Measurements from ENCODE around the gene ATOH8.
A peak's percentile ranks its signal among the peaks of the same experiment; 100 is the strongest.

Gene ATOH8

DNA sequence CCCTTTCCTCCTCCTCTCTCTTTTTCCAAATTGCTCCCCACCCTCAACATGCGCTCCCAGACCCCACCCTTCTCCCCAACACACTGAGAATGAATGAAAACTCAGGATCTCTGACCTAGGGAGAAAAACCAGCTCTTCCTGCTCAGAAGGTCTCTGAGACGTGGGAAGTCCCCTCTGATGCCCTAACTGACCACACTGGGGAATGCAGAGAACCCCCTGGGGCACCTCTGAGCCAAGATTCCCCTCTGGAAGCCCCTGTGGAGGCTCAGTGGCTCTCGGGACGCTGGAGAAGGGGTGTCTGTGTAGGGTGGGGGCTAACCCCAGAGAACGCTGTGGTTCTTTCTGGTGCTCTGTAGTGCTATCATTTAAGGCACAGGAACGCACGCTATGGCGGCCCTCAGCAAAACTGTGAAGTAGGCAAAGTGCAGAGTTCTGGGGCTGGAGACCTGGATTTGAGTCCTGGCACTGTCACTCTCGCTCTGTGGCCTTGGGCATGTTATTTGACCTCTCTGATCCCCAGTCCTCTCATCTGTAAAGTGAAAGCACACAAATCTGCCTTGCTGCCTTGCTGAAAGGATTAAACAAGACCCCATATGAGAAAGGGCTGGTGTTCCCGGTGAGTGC lies 17.1 kb downstream of the ATOH8 start:
- DNase-seq (ENCODE audit: low spot score): no peak

DNA sequence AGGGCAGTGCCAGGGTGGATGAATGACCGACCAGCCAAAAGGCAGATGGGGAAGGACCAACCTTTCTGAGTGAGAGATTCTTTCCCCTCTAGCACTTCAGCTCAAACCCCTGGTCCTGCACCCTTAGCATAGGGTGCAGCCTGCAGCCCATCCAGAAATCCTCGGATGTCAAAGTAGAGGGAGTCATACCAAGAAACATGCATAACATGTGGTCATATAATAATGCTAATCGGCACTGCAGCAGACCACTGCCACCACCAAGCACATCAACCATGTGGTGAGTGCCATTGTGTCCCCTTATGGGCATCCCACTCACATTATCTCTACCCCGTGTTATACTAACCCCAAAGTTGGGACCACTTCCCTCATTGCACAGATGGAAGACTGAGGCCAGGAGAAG lies 17.7 kb downstream of the ATOH8 start:
- no peak for DNase-seq (ENCODE audit: low spot score)

DNA sequence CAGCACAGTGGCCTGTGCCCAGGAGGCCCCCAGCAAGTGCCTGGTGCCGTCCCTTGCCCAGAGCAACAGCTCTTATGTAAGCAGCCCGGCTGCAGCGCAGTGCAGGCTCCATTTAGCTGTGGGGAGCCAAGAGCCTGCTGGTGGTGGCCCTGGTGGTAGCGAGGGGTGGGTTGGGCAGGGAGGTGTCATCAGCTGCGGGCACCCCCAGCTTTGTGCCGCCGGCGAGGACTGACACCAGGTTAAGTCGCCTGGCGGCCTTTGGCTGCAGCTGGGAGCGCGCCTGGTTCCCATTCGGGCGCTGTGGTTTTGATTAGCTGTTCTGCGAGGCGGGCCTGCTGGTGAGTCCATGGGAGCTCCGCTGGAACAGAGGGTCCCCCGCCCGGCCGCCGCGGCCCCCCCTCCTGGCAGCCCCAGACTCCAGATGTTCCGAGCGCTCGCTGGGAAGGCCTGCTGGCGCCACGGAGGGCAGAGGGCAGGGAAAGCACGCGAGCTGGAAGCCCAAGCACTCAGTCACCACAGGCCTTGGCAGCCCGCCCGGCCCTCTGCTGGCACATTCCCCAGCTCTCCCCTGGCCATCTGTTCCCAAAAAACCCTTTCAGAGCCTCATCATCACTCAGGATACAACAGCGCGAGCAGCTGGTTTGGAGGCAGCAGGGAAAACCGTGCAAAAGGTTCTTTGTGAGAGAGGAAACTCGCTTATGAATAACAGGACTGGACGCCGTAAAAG lies 18.4 kb downstream of the ATOH8 start:
- DNase-seq (ENCODE audit: low spot score): peak; percentile 92

DNA sequence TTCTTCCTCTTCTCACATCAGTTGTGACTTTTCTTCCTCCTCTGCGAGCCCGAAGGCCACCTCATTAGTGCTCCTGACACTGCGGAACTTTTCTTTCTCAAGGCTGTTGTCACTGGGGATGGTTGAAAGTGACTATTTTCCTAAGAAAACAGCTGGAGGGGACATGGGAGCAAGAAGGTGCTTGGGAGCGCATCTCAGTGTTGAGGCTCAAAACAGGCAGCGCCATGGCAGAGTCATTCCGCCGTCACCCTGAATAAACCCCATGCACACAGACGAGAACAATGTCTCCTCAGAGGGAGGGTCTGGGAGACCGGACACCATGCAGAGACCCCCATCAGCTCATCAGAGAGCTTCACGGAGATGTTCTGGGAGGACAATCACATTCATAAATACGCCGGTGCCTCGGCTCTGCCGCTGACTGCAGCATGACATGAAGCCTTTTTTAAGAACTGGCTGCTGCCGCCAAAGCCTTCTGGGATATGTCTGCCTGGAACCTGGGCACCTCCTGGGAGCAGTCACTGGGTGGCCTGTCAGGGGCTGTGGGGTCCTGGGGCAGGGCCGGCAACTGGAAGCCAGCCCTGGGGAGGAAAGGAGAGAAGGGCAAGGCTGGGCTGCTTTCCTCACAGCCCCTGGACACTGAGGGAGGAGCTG lies 19.2 kb downstream of the ATOH8 start:
- no peak for DNase-seq (ENCODE audit: low spot score)

DNA sequence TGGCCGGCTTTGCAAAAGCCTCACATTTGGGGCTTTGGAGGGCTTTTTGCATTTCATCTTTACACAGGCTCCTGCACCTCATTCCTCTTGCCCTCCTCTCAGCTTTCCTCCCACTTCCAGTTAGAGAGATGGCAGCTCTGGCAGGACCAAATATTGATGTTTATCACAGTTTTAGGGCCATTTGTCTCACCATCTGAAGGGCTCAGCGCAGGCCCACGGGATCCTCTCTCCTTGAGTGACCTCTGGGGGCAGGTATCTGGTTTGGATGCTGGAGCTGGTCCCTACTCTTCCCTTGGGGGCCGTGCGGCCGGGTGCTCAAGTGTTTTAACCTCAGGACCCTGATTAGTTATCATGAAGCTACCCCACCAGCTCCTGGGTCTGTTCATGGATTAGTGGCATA lies 19.9 kb downstream of the ATOH8 start:
- no peak for DNase-seq (ENCODE audit: low spot score)

DNA sequence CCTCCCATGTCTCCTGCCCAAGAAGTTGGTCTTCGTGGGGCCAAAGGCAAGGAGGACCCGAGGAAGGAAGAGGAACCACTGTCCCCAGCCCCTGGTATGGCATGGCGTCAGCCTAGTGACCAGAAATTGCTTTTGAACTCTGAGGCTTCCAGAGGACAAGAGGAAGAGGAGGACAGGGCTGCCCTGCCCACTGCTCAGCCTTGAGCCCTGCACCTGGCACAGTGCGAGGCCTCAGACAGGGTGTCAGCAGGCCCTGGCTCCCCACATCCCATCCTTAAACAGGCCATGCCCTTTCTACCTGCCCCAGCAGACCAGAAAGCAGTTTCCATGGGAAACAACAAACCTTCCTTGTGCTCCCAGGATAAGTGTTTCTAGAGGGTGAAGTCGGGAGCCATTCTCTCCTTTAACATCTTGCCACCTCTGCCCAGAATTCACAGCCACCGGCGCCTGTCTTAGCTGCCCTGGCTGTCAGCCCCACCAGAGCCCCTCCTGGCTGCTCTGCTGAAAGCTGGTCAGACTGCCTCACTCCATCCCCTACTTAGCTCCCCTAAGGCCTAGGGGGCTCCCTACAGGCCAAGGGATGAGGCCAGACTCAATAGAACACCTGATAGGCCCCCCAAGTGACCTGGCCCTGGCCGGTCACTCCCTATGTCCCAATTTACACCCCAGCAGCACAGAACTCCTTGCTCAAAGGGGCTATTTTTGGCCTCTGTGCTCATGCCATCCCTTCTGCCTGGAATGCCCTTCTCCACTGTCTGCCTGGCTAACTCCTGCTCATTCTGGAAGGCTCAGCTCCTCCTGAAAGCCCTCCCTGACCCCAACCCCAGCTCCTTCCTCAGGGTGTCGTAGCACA lies 20.6 kb downstream of the ATOH8 start:
- DNase-seq (ENCODE audit: low spot score): no peak

DNA sequence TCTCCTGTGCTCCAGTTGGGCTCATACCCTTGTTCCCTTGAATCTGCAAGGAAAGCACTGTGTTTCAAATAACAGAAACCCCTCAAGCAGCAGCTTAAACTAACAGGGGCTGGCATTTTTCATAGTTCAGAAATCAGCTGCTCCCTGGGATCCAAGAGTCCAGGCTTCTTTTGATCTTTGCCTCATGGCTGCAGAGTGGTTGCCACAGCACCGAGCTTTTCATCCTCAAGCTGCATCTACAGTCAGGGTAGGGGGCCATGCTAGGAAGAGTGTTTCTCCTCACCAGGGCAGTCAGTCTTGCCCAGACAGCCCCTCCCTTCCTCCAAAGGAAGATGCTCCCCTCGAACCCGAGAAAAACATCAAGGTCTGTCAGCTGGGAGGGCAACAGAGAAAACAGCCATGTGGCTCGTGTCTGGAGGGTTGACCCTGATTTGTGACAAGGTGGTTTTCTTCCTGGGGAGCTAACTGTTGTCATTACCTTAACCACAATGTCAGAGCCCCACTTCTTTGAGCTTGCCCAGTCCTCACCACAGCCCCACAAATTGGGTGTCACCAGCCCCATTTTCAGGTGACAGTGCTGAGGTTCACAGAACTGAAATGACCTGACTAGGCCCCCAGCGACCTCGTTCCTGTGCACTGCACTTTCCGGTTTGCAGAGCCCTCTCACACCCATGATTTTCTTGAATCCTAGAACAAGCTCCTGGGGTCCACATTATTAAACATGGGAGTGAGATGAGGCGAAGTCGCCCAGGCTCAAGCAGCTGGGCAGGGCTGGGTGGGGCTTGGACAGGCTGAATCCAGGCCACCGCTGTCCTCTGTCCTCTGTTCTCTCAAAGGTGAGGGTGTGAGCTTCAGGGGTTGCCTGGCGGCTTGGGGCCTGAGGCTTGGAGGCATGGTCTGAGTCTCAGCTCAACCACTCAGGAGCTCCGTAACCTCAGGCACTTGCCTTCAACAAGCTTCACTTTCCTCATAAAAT lies 21.9 kb downstream of the ATOH8 start:
- no peak for DNase-seq (ENCODE audit: low spot score)

DNA sequence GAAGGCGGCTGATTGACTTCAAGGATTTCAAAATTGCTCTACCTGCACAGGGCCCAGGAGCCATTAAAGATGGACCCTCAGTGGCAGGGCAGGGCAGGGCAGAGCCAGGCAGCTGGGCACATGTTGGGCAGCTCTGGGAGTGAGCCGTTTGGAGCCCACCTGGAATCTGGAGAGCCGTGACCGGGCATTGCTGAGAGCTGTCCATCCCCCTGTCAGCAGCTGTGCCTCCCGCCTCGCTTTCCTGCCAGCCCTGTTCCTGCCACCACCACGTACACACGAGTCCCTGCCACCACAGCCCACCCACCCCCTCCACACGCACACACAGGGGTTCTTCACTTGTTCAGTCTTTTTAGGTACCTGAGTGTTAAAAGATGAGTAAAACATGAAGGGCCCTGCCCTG lies 22.9 kb downstream of the ATOH8 start:
- no peak for DNase-seq (ENCODE audit: low spot score)

DNA sequence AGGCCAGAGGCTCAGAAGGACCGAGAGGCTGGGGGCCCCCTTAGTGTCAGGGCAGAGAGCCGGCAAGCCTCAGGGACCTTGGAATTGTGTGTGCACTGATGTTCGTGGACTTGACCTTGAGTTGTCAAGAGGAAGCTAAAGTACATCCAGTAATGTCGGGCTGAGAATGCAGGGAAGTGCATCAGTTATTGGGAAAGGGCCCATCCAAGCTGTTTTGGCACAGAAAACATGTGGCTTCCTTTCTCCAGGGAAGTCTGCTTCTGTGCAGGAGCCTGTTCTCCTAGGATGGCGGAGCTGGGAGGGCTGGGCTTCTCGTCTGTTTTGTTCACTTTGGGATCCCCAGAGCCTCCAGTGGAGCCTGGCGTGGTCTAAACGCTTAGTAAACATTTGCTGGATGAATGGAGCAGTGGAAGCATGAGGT lies 23.7 kb downstream of the ATOH8 start:
- DNase-seq (ENCODE audit: low spot score): no peak

DNA sequence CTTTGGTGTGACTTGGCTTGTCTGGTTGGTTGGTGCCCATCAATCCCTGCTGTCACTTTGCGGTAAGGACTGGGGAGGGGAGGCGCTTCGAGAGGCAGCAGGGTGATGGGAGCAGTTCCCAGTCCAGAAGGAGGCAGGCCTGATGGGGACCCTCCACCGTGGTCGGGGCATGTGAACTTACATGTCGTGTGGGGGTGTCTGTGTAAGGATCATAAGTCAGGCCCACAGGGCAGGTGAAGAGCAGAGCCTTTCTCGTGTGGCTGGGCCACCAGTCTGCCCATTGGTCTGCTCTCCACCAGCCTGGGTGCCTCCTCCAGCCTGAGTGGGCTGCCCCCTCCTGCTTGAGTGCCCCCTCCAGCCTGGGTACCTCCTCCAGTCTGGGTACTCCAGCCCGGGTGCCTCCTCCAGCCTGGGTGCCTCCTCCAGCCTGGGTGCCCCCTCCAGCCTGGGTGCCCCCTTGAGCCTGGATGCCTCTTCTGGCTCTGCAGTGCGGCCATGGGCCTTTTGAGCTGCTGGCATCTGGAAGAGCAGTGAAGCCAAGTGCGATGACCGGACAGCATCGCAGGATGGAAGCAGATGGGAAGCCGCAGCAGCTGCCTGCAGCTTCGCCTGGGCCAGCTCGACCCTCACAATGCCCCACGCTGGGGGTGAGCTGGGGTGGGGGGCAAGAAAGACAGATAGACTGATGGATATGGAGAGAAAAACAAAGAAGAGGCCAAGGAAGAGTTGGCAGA lies 25.0 kb downstream of the ATOH8 start:
- DNase-seq (ENCODE audit: low spot score): no peak

DNA sequence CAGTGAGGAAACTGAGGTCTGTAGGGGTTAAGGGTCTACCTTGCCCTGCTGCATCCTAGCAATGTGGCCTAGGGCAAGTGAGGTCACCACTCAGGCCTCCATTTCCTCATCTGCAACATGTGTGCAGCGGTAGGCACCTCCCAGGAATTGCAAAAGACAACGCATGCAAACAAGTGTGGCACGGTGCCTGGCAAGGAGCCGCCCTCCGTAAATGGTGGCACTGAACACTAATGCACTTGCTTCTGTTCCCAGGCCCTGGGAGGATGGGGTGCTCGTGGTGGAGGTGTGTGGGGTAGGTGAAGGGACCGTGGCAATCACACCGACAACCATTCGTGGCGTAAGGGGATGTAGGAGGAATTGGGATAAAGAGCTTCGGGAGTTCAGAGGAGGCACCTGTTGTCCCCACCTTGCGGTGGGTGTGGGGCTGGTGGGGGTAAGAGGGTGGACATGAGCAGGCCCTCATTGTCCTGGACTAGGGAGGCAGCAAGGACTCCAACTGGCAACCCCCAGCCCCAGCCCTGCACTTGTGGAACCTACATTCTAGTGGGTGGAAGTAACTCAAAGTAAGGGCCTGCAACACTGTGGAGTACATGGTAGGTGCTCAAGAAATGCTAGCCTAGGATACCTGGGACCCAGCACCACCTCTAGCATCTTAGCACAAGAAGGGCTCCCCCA lies 26.0 kb downstream of the ATOH8 start:
- no peak for DNase-seq (ENCODE audit: low spot score)

DNA sequence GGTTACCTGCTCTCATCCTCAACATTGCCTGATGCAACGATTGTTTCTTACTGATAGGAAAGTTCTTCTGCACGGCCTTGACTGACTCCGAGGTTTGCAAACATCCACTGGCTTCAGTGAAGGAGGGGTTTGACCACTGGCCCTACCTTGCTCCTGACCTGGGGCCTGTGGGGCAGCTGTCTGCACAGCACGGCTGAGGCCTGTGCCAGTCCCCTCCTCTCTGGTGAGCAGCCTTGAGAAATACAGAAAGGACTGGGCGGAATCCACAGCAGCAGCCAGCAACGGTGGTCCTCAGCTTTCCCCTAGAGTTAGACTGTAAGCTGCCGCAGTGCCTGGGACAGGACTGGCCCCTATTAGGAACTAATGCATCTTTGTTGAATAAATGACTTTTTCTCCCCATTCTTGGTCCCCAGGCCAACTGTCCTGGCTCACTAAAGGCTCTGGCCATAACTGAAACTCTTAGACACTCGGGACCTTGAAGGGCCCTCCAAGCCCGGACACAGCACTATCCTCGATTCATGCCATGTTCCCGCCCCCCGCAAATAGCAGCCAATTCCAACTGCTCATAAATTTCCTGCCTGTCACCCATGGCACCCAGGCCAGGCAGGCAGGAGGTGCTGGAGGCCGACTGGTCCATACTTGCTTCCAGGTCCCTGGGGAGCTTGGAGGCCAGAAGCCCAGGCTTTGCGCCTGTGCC lies 26.7 kb downstream of the ATOH8 start:
- no peak for DNase-seq (ENCODE audit: low spot score)

DNA sequence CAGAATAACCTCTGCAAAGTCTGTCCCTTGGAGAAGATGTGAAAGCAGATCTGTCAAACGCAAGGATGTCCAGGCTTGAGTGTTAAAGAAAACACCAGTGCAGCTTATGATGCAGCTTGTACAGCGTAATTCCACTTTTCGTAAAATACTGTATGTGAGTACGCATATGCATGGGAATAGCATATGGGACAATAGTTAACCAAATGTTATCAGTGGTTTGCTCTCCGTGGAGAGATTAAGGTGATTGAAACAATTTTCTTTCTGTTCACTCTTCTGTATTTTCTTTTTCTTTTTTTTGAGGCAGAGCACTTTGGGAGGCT lies 27.2 kb downstream of the ATOH8 start:
- DNase-seq (ENCODE audit: low spot score): no peak

DNA sequence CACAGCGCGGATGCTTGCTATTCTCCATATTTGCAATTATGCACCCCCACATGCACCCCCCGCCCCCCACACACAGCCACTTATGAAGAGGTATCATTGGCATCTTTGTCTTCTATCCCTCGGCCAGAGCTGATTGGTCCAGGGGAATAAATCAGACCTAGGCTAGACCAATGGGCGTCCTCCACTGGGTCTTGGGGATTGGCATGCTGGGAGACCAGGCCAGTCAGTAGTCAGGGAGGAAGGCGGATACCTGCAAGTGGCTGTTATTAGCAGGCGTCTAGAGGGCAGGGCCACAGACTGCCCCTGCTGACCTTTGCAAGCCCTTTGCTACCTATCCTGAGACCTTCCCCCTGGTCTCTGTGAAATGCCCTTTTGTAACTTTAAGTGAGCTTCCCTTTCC lies 30.0 kb downstream of the ATOH8 start:
- DNase-seq (ENCODE audit: low spot score): no peak

DNA sequence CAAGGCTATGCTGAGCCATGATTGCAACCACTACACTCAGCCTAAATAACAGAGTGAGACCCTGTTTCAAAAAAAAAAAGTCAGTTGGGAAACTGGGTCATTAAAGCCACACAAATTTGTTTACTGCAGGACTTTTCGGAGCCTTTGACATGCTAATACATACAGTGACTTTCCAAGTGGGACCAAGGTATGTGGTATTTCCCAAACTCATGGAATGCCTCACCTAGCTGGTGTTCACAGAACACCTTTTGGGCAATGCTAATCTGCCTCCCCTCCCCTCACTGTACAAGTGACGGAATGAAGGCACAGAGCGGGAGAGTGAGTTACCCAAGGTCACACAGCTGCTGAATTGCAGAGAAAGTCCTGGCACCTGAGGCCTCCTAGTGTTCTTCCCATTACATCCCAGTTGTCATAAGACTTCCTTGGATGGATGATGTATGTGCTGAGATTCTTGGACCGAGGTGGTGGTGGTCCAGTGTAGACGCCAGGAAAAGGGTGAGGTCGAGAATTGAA lies 30.7 kb downstream of the ATOH8 start:
- no peak for DNase-seq (ENCODE audit: low spot score)

DNA sequence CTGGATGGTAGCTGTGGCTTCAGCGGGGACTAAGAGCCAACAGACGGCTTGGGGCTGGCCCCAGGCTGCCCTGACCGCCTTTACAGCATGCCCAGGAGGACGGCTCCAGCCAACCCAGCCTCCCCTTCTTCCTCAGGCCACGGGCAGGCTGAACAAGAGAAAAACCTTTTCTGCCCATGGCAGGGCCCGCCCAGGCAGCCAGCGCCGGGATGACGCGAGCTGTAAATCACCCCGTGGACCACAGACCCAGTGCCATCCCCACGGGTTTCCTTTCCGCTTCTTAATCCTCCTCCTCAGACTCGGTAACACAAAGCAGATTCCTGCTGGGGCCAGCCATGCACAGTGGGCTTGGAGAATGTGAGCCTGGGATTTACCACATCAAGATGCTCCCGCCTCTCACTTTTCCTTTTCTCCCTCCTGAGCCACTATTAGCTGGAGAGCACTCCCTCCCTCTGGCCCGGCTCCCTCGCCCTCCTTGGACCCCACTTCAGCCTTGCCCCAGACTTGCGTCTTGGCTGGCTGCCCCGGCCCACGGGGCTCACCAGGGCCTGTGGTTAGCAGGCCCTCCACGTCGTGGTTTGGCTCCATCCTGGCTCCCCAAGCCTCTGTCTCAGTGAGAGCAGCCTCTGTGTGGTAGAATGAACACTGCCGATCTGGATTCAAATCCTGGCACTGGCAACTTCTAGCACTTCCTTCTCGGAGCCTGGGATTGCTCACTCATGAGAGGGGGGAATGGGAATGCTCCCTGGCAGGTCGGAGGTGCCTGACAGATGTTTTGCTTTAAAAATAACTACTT lies 31.4 kb downstream of the ATOH8 start:
- DNase-seq (ENCODE audit: low spot score): no peak

DNA sequence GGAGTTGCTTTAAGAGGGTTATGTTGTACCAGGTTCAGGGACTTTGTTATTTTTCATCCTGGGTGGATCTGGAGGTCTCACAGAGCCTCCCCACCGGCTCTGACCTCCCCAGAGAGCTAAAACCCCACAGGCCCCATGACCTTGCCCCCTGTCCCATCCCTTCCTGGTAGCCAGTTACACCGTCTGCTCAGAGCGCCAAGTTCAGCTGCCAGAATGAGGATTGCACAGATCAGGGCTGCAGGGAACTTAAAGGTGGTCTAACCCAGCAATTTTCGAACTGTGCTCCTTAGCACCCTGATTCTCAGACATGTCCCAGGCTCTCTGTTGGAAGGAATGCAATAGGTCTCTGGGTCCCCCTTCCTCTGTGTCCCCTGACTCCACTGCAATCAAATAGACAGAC lies 32.1 kb downstream of the ATOH8 start:
- DNase-seq (ENCODE audit: low spot score): no peak

DNA sequence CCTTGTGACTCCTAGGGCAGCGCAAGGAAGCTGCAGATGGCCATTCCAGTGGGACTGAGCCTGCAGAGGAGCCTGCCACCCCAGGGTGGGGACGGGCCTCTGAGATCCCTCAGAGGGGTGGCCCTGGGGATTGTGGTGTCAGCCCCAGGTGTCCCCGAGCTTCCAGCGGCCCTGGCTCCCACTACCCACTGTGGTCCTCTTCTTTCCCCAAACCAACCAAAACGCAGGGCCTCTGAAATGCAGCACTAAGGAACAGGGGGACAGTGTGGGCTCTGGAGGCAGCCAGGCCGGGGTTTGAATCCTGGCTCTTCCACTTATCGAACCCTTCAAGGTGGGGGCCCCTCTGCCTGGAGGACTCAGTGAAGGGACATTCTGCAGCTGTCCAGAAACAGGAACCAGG lies 32.7 kb downstream of the ATOH8 start:
- no peak for DNase-seq (ENCODE audit: low spot score)

DNA sequence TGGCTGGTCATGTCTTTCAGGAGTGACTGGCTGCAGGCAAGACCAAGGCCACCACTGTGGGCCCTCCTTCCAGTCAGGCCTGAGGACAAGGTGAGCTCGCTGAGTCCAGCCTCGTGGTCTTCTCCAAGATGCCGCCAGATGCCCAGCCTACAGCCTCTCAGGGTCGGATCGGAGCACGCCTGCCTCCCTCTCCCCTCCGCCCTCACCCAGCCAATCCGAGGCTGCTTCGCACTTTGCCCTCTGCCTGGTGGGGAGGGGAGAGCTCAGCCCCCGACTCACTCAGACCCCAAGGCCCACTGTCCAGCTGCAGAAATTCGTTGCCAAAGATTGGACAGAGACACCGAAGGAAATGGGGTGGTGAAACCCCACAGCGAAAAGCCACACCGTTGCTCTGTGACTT lies 33.1 kb downstream of the ATOH8 start:
- DNase-seq (ENCODE audit: low spot score): no peak
